ENCODE measurements around the gene AIFM3.

- no peak for TF ChIP-seq TCF12 (IDR thresholded peaks at IDR 0.05; ENCODE audit: low read depth)
- no peak for TF ChIP-seq MAX (IDR thresholded peaks at IDR 0.05)
- TF ChIP-seq REST (IDR thresholded peaks at IDR 0.05; ENCODE audit: low read depth): no peak
- TF ChIP-seq RAD21 (IDR thresholded peaks at IDR 0.05; ENCODE audit: low read depth): no peak
- TF ChIP-seq TAF1 (IDR thresholded peaks at IDR 0.05; ENCODE audit: low read depth): no peak
- TF ChIP-seq TEAD4 (IDR thresholded peaks at IDR 0.05): no peak
- no peak for TF ChIP-seq FOXM1 (IDR thresholded peaks at IDR 0.05; ENCODE audit: borderline replicate concordance, low read depth)
- TF ChIP-seq CEBPB (IDR thresholded peaks at IDR 0.05): no peak
- TF ChIP-seq YY1 (IDR thresholded peaks at IDR 0.05; ENCODE audit: low read depth): no peak
- TF ChIP-seq EP300 (IDR thresholded peaks at IDR 0.05; ENCODE audit: borderline replicate concordance): no peak
- TF ChIP-seq EGR1 (IDR thresholded peaks at IDR 0.05): no peak
- TF ChIP-seq NFIC (IDR thresholded peaks at IDR 0.05): no peak
- TF ChIP-seq CREB1 (IDR thresholded peaks at IDR 0.05; ENCODE audit: low read depth): no peak
- no peak for TF ChIP-seq ZBTB7A (IDR thresholded peaks at IDR 0.05; ENCODE audit: low read depth)
Observed at GRCh38 chr22:20951151-20951931, 15.7 kb upstream of the AIFM3 start.

Data from Ishikawa (cell line).